ENCODE measurements around the gene ARHGEF35.
"Not testable (repeated sequence)": the region's sequence is repeated elsewhere in the genome, so short reads cannot be mapped to it uniquely, and the experiment has no call there.

Gene ARHGEF35

DNA sequence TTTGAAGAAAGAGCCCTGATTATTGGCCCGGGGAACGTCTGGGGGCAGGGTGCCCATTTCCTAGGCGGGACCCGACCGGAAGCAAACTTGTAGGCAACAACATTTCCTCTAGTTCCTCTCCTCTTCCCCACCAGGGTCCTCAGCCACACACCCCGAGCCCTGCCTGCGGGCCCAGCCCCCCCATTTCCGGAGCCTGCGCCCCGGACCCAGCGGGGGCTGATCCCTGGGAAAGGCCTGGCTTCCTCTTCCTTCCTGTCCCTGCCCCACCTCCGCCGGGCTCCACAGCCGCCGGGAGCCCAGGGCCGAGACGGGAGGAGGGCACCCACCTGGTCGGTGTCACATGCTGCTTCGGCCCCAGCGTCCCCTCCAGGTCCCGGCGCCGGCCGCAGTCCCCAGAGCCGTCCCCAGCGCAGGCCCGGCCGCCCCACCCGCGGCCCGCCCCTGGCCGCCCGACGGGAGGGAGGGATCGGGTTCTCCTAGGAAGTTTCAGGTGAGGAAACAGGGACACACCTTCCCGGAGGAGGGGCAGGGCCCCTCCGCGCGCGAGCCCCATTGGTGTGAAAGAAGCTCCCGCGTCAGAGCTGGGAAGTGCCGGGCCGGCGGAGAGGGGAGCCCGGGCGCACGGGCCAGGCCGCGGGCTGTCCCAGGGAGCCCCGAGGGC is at the start of gene ARHGEF35:
TSS of gene ARHGEF35 (minus strand) at position 622 of the 661 bp plus-strand sequence. CDS start 7,450 bp downstream, outside the sequence.
- not testable (repeated sequence) for DNase-seq

- DNase-seq, result not testable (repeated sequence)
These were observed 49.7 kb upstream of the ARHGEF35 start for GRCh38 chr7:144245372-144245771.

GRCh38 chr7:144239365-144239764 is 43.7 kb upstream of the ARHGEF35 start, which contains the start of gene OR2A42:
OR2A42 (minus strand) TSS chr7:144239605; CDS start chr7:144232843, 6,762 bp downstream.
- DNase-seq, result not testable (repeated sequence)

DNA sequence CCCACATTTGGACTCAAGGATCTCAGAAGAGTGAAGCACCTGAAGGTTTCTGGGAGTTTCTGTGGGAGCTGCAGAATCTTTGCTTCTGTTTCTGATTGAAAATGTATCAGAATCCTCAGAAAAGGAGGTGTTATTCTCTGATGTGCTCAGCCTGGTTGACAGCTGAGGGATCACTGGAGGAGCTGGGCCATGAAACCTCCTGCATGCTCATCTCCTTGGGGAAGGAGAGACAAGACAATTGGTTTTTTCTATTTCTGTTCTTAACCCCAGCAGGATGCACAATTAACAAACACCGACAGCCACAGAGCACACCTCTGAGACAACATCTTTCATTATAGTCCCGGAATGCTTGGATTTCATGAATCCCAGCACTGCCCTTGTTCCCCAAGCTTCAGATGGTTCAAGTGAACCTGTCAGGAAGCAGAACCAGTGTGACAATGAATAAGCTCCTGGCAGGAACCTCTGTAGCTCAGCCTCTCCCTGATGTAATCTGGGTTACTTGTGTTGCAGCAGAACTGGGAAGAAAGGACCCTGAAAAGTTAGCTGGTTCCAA is 43.0 kb upstream of the ARHGEF35 start:
- not testable (repeated sequence) for DNase-seq

- not testable (repeated sequence) for DNase-seq
These were observed 37.4 kb upstream of the ARHGEF35 start for GRCh38 chr7:144233039-144233438.

DNA sequence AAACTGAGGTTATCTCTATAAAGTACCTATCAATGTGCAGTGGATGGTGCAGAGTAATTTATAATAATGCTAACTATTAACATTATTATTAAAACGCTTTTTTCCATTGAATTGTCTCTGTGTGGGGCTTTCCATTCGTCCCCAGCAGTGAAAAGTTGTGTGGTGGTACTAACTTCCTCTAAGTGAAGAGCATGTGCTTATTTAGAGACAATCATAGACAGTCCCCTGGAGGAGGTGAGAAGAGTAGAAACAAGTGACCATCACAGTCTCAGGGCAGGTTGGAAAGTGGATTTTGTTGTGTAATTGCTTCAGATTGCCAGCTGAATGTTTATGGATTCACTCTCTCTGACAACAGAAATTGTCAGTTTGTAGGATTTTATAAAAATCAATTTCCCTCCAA is 35.4 kb upstream of the ARHGEF35 start:
- not testable (repeated sequence) for DNase-seq

- not testable (repeated sequence) for DNase-seq
These were observed 33.2 kb upstream of the ARHGEF35 start for GRCh38 chr7:144228810-144229209.

DNA sequence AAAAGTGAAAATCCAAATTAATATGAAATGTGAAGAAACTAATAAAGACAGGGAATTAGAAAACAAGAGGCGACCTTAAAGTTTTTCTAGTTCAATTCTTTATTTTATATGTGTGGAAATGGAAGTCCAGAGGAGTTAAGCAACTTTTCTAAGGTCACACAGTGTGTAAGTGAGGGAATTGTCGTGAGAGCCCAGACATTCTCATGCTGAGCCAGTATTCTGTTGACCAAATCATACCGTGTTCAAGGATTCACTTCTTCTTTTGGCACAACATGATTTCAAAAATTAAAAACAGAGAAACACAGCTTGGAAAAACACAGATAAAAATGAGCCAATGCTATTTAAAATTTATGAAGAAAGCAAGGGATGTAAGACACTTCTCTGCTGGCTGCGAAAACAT is 31.2 kb upstream of the ARHGEF35 start:
- DNase-seq, result not testable (repeated sequence)

- DNase-seq, result not testable (repeated sequence)
These were observed 28.0 kb upstream of the ARHGEF35 start for GRCh38 chr7:144223675-144224074.

GRCh38 chr7:144220531-144220930 is 24.9 kb upstream of the ARHGEF35 start:
- not testable (repeated sequence) for DNase-seq

- not testable (repeated sequence) for DNase-seq
These were observed 23.5 kb upstream of the ARHGEF35 start for GRCh38 chr7:144219149-144219548.

DNA sequence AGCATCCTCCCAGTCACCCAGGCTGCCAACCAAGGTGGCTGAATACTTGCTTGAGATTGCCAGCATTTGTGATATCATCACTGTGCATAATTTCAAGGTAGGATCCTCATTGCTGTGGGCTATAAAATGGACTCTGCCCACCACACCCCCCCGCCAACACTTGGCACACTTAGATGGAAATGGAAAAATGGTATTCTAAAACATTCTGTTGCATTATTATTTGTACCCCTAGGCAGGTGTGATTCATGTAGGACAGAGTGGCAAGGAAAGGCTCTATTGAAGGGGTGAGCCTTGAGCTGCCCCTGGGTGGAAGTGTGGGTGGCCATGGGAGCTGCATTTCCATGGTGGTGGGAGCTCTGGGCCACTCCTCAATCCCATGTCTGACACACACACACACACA is 22.9 kb upstream of the ARHGEF35 start:
- DNase-seq, result not testable (repeated sequence)

- not testable (repeated sequence) for DNase-seq
These were observed 21.6 kb upstream of the ARHGEF35 start for GRCh38 chr7:144217200-144217599.

DNA sequence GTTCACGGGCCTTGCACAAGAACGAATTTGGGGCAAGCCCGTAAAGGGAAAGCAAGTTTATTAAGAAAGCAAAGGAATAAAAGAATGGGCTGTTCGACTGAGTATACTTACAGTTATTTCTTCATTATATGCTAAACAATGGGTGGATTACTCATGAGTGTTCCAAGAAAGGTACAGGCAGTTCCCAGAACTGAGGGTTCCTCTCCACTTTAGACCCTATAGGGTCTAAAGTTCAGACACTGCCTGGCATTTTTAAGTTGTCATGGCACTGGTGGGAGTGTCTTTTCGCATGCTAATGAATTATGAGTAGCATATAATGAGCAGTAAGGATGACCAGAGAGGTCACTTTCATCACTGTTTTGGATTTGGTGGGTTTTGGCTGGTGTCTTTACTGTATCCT is 9.7 kb upstream of the ARHGEF35 start:
- not testable (repeated sequence) for DNase-seq

- DNase-seq, result not testable (repeated sequence)
These were observed 7.5 kb upstream of the ARHGEF35 start for GRCh38 chr7:144203086-144203485.

GRCh38 chr7:144201978-144202377 is 6.3 kb upstream of the ARHGEF35 start:
- not testable (repeated sequence) for DNase-seq

DNA sequence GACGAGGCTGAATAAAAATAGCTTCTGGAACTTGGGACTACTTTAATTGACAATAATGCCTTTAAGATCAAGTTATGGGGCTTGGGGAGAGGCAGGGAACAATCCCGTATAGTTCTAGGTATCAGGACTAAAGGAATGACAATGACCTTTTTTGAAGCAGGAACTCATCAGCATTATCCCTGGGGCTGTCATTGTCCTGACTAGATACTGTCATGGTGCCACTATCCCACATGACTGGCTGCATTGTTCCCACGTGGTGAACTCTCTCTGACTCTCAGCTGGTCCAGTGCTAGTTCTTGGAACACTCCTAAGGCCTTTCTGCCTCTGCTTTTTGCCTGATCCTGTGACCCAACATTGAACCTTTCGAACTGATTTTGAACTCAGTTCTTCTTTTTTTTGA is 3.3 kb upstream of the ARHGEF35 start:
- not testable (repeated sequence) for DNase-seq

DNA sequence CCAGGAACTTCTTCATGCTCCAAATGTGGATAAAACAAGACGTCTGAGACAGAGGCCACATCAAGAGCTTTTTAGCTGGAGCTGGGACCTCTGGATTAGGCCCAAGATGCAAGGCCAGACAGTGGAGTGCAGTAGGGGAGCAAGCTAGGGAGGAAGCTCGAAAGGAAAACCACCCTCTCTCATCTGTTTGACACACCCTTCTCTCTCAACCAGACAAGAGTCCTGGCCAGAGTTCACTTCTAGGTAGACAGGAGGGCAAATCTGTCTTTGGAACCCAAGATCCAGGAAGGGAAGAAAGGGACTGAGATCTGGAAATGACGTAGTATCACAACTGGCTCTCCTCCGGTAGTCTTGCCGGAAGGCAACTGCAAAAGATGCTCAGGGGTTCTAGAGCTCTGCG is 1.2 kb downstream of the ARHGEF35 start:
- not testable (repeated sequence) for DNase-seq

- not testable (repeated sequence) for DNase-seq
These were observed 1.9 kb downstream of the ARHGEF35 start for GRCh38 chr7:144193782-144194181.

- DNase-seq, result not testable (repeated sequence)
These were observed 7.0 kb downstream of the ARHGEF35 start for GRCh38 chr7:144188578-144189171.

GRCh38 chr7:144187848-144188247 is 7.8 kb downstream of the ARHGEF35 start:
- DNase-seq, result not testable (repeated sequence)

GRCh38 chr7:144183166-144183565 is 12.5 kb downstream of the ARHGEF35 start, which contains the start of gene CTAGE4:
CTAGE4 (plus strand) TSS chr7:144183466; CDS start chr7:144183504, 38 bp downstream.
- DNase-seq, result not testable (repeated sequence)

DNA sequence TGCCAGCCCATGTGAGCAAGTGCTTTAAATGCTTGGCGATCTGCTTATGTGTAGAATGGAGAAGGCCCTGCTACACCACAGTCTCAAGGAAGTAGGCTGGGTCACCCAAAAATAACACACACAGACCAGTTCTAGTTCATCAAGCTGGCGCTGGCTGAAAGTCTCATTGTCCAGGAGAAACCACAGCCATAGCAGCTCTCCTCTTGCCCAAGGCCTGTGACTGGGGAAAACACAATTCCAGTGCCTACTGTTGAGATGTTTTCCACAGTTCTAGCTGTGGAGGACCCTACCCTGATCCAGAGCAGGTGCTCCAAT is 16.5 kb downstream of the ARHGEF35 start:
- DNase-seq, result not testable (repeated sequence)
